ENCODE results near the gene PTPRN2. TPM values are rescaled to one million over a fixed set of nuclear protein-coding genes. Genes with fewer than 3 reads are reported as not detected.

Gene PTPRN2
- total and polyA plus RNA-seq, 2 donors (not counting 3 experiments of a cell fraction or from before 2014, with no cell fraction given) = 0.62 to 0.88 TPM

- no peak for DNase-seq (ENCODE audit: low read depth, low spot score)
- H2AFZ ChIP-seq (ENCODE audit: low read depth, low read length) = no peak overlapping the region
- no peaks in the 10 kb centered on the region for H3K79me2 ChIP-seq (ENCODE audit: control insufficient read depth, insufficient read depth, low read length)
- no peak overlapping the region for H3K9ac ChIP-seq (replicated peaks; ENCODE audit: extremely low read depth, insufficient read depth, low read length)
- TF ChIP-seq POLR2AphosphoS5 (IDR thresholded peaks at IDR 0.05; ENCODE audit: insufficient read depth, low read depth, low read length) = no peak
- TF ChIP-seq CTCF (IDR thresholded peaks at IDR 0.05; ENCODE audit: extremely low read depth in 1 of 2, insufficient read depth in 1 of 2, low read depth in 1 of 2, low read length in 2 of 2) = no peak
- no peak for TF ChIP-seq POLR2A (IDR thresholded peaks at IDR 0.05; ENCODE audit: low read depth, low read length)
- TF ChIP-seq JUN (IDR thresholded peaks at IDR 0.05; ENCODE audit: borderline replicate concordance, insufficient read depth, insufficient read length, low read depth) = no peak
- no peak for TF ChIP-seq MAX (IDR thresholded peaks at IDR 0.05; ENCODE audit: insufficient read depth, insufficient read length)
- TF ChIP-seq MYC (IDR thresholded peaks at IDR 0.05; ENCODE audit: low read depth, low read length) = no peak
- no TSS peak for BruUV-seq (replicated peaks)
- no peaks in the 10 kb centered on the region for H3K4me1 ChIP-seq (ENCODE audit: control insufficient read depth, extremely low read depth, insufficient read depth, low read length)
- no peaks in the 10 kb centered on the region for H3K9me1 ChIP-seq (replicated peaks; ENCODE audit: control insufficient read depth, extremely low read depth, insufficient read depth, low read length)
- no peak overlapping the region for H3K4me2 ChIP-seq (ENCODE audit: insufficient read depth, low read length)
- H4K20me1 ChIP-seq (replicated peaks; ENCODE audit: control insufficient read depth, extremely low read depth, insufficient read depth, low read length) = no peaks in the 10 kb centered on the region
- no peak overlapping the region for H3K4me3 ChIP-seq (replicated peaks in 1 of 3; ENCODE audit: insufficient read depth in 1 of 3, low read depth in 1 of 3, low read length in 3 of 3)
- H3K9me3 ChIP-seq (replicated peaks; ENCODE audit: control insufficient read depth, insufficient read depth, low read length) = peaks cover 22% of the 10 kb centered on the region
- ChIA-PET CTCF (no interaction called here), POLR2A (no interaction called here)
- no peak for FAIRE-seq
- intact Hi-C loops (cut with micrococcal nuclease) (no loop called here), dilution Hi-C loops (cut with MboI; ENCODE audit: extremely low pct_ligation_motif_present, low sequenced_read_pairs) (no loop called here)
- no peaks in the 10 kb centered on the region for H3K36me3 ChIP-seq (ENCODE audit: control insufficient read depth in 2 of 2, extremely low read depth in 1 of 2, insufficient read depth in 2 of 2, low read length in 2 of 2)
- no peaks in the 10 kb centered on the region for H3K27me3 ChIP-seq (ENCODE audit: control insufficient read depth in 2 of 2, insufficient read depth in 2 of 2, low read length in 2 of 2)
- H3K27ac ChIP-seq (ENCODE audit: insufficient read depth, low read depth, low read length) = no peak overlapping the region
These were observed 646.4 kb downstream of the PTPRN2 start for GRCh38 chr7:157941210-157941609.

GRCh38 chr7:157940497-157940896 lies 647.1 kb downstream of the PTPRN2 start:
- Histone ChIP-seq H3K4me3 (replicated peaks in 1 of 3; ENCODE audit: insufficient read depth in 1 of 3, low read depth in 1 of 3, low read length in 3 of 3) (no peak overlapping the region), H3K79me2 (ENCODE audit: control insufficient read depth, insufficient read depth, low read length) (no peaks in the 10 kb centered on the region), H3K27ac (ENCODE audit: insufficient read depth, low read depth, low read length) (no peak overlapping the region), H3K27me3 (ENCODE audit: control insufficient read depth in 2 of 2, insufficient read depth in 2 of 2, low read length in 2 of 2) (no peaks in the 10 kb centered on the region), H3K4me2 (ENCODE audit: insufficient read depth, low read length) (no peak overlapping the region), H2AFZ (ENCODE audit: low read depth, low read length) (no peak overlapping the region), H3K36me3 (ENCODE audit: control insufficient read depth in 2 of 2, extremely low read depth in 1 of 2, insufficient read depth in 2 of 2, low read length in 2 of 2) (no peaks in the 10 kb centered on the region), H3K9me1 (replicated peaks; ENCODE audit: control insufficient read depth, extremely low read depth, insufficient read depth, low read length) (no peaks in the 10 kb centered on the region), H4K20me1 (replicated peaks; ENCODE audit: control insufficient read depth, extremely low read depth, insufficient read depth, low read length) (no peaks in the 10 kb centered on the region), H3K9ac (replicated peaks; ENCODE audit: extremely low read depth, insufficient read depth, low read length) (no peak overlapping the region), H3K9me3 (replicated peaks; ENCODE audit: control insufficient read depth, insufficient read depth, low read length) (peaks cover 18% of the 10 kb centered on the region), H3K4me1 (ENCODE audit: control insufficient read depth, extremely low read depth, insufficient read depth, low read length) (no peaks in the 10 kb centered on the region)
- intact Hi-C loops (cut with micrococcal nuclease) = no loop called here
- ChIA-PET CTCF (no interaction called here), POLR2A (no interaction called here)
- no peak for DNase-seq (ENCODE audit: low read depth, low spot score)
- no peak for FAIRE-seq
- TF ChIP-seq FOS (IDR thresholded peaks at IDR 0.05; ENCODE audit: borderline replicate concordance, insufficient read depth, low read length) (no peak), EZH2 (IDR thresholded peaks at IDR 0.05; ENCODE audit: borderline replicate concordance, low read depth, low read length, severe bottlenecking) (no peak), POLR2A (IDR thresholded peaks at IDR 0.05; ENCODE audit: low read depth, low read length) (no peak), CTCF (IDR thresholded peaks at IDR 0.05; ENCODE audit: extremely low read depth in 1 of 2, insufficient read depth in 1 of 2, low read depth in 1 of 2, low read length in 2 of 2) (no peak), MAX (IDR thresholded peaks at IDR 0.05; ENCODE audit: insufficient read depth, insufficient read length) (no peak), MYC (IDR thresholded peaks at IDR 0.05; ENCODE audit: low read depth, low read length) (no peak), JUN (IDR thresholded peaks at IDR 0.05; ENCODE audit: borderline replicate concordance, insufficient read depth, insufficient read length, low read depth) (no peak), POLR2AphosphoS5 (IDR thresholded peaks at IDR 0.05; ENCODE audit: insufficient read depth, low read depth, low read length) (no peak), GATA2 (IDR thresholded peaks at IDR 0.05; ENCODE audit: insufficient read depth, insufficient read length, low read depth, low read length) (no peak)
- BruUV-seq (replicated peaks) = no TSS peak
- dilution Hi-C loops (cut with MboI; ENCODE audit: extremely low pct_ligation_motif_present, low sequenced_read_pairs) = no loop called here

Data from endothelial cell of umbilical vein (primary cell).